Naive thymus-derived CD4-positive, alpha-beta T cell (primary cell): ENCODE data around the gene GIPC3. TPM values are rescaled to one million over a fixed set of nuclear protein-coding genes. Genes with fewer than 3 reads are reported as not detected.

Experiments used
- ATAC-seq: fragments of 150-1000 bp; cut with Tn5 transposase; 2 replicates; pipeline ENCODE4 v1.10.0; 2021; ENCODE audit warnings: mild to moderate bottlenecking, moderate library complexity
- CTCF ChIA-PET: fragments of 350-600 bp; sonication (Branson Sonifier 250); formaldehyde crosslinking; loops from one replicate; lab custom pipeline; 2021; ENCODE audit warnings: antibody characterized with exemption; lab: Charles Lee
- POLR2A ChIA-PET: fragments of 350-600 bp; sonication (Branson Sonifier 250); formaldehyde crosslinking; loops from one replicate; lab custom pipeline; 2021; ENCODE audit warnings: antibody characterized with exemption, inconsistent platforms; lab: Charles Lee
- DNase-seq, 9 donors: peaks; one replicate each; pipeline versions ENCODE4 v3.0.0 to v3.0.0-alpha.2; 2020 to 2022; ENCODE audit warnings: mixed read lengths in 1 of 9
- H3K27ac ChIP-seq: one replicate; pipeline ENCODE4 v1.7.0; 2013; ENCODE audit warnings: mild to moderate bottlenecking, low read depth, low read length, moderate library complexity
- H3K27me3 ChIP-seq, 2 donors: one replicate each; pipeline ENCODE4 v1.7.0; 2013; ENCODE audit warnings: low read length in 2 of 2, mild to moderate bottlenecking in 2 of 2, moderate library complexity in 2 of 2; ENCODE audit not compliant: control insufficient read depth in 2 of 2, insufficient read depth in 2 of 2
- H3K36me3 ChIP-seq, 3 experiments: 1 replicate in 2 of 3; 2 replicates in 1 of 3; pipeline ENCODE4 v1.7.0; 2013; ENCODE audit warnings: low read length in 3 of 3, mild to moderate bottlenecking in 3 of 3, moderate library complexity in 1 of 3; ENCODE audit not compliant: insufficient read depth in 3 of 3, control insufficient read depth in 2 of 3
- H3K4me1 ChIP-seq, 2 donors: one replicate each; pipeline ENCODE4 v1.7.0; 2013; ENCODE audit warnings: low read length in 2 of 2, mild to moderate bottlenecking in 2 of 2, moderate library complexity in 1 of 2; ENCODE audit not compliant: control insufficient read depth in 2 of 2, insufficient read depth in 2 of 2
- H3K4me3 ChIP-seq: 2 replicates; pipeline ENCODE4 v1.7.0; 2013; ENCODE audit warnings: mild to moderate bottlenecking, low read length
- H3K9me3 ChIP-seq, 3 experiments: 1 replicate in 2 of 3; 2 replicates in 1 of 3; pipeline ENCODE4 v1.7.0; 2013; ENCODE audit warnings: low read length in 3 of 3; ENCODE audit not compliant: control insufficient read depth in 2 of 3
- H3K27ac Mint-ChIP-seq, 9 donors: one replicate each; pipeline ENCODE4 v1.8.0; 2020 to 2022; ENCODE audit warnings: mixed read lengths in 9 of 9, mild to moderate bottlenecking in 8 of 9, moderate library complexity in 5 of 9, inconsistent platforms in 2 of 9
- H3K27me3 Mint-ChIP-seq, 5 donors: one replicate each; pipeline ENCODE4 v1.8.0; 2021 to 2022; ENCODE audit warnings: mixed read lengths in 5 of 5, mild to moderate bottlenecking in 1 of 5
- H3K36me3 Mint-ChIP-seq, 5 donors: one replicate each; pipeline ENCODE4 v1.8.0; 2020 to 2022; ENCODE audit warnings: mixed read lengths in 5 of 5, mild to moderate bottlenecking in 3 of 5, inconsistent platforms in 1 of 5
- H3K4me1 Mint-ChIP-seq, 7 donors: one replicate each; pipeline ENCODE4 v1.8.0; 2020 to 2022; ENCODE audit warnings: mixed read lengths in 7 of 7, mild to moderate bottlenecking in 3 of 7, inconsistent platforms in 1 of 7
- H3K4me3 Mint-ChIP-seq, 10 donors: one replicate each; pipeline ENCODE4 v1.8.0; 2020 to 2022; ENCODE audit warnings: mild to moderate bottlenecking in 10 of 10, mixed read lengths in 10 of 10, moderate library complexity in 6 of 10, inconsistent platforms in 2 of 10
- H3K9me3 Mint-ChIP-seq, 11 donors: one replicate each; pipeline ENCODE4 v1.8.0; 2020 to 2022; ENCODE audit warnings: mixed read lengths in 11 of 11, mild to moderate bottlenecking in 4 of 11, inconsistent platforms in 1 of 11, moderate library complexity in 1 of 11
- intact Hi-C, 2 donors: fragments of 100-400 bp; cut with micrococcal nuclease; formaldehyde crosslinking; loops; one replicate each; pipeline ENCODE4 v1.15.1; 2023
- polyA plus RNA-seq, 2 donors: library from polyadenylated mRNA; unstranded; fragments of 300-500 nt; fragmentation: Illumina TruSeq; gene quantifications; one replicate each; pipeline ENCODE4 v1.2.3, GENCODE V29; 2021
- total RNA-seq, 6 experiments: library from RNA in 5 of 6; stranded (reverse) in 5 of 6; gene quantifications; 1 replicate in 5 of 6; 2 replicates in 1 of 6; pipeline ENCODE4 v1.2.3 and lab custom pipeline; 2021 to 2026

The GIPC3 gene
- total and polyA plus RNA-seq, 7 experiments from 2014 or later: 0.85 to 3.3 (median 2.0) TPM

GRCh38 chr19:3595521-3596061 lies 10.3 kb downstream of the GIPC3 start:
- H3K27ac ChIP-seq: no peak overlapping the region
- H3K4me3 ChIP-seq: no peak overlapping the region
- ChIA-PET POLR2A (no interaction called here), CTCF (interaction anchor here (0.6 kb wide), 1 partner anchor 94 kb away, joined by 3 read pairs; no protein-coding TSS in a partner anchor)
- no peaks in the 10 kb centered on the region for H3K27me3 Mint-ChIP-seq
- no peak overlapping the region for H3K4me3 Mint-ChIP-seq
- DNase-seq: no peak
- peaks cover 0 to 3% (median 0%) of the 10 kb centered on the region in 7 donors for H3K4me1 Mint-ChIP-seq
- H3K36me3 Mint-ChIP-seq: peaks cover 0 to 3% (median 0%) of the 10 kb centered on the region in 5 donors
- no peaks in the 10 kb centered on the region for H3K9me3 ChIP-seq
- H3K4me1 ChIP-seq: no peaks in the 10 kb centered on the region
- H3K27me3 ChIP-seq: no peaks in the 10 kb centered on the region
- no peak overlapping the region for H3K27ac Mint-ChIP-seq
- intact Hi-C loops: no loop called here
- no peaks in the 10 kb centered on the region for H3K36me3 ChIP-seq
- peaks cover 0 to 3% (median 0%) of the 10 kb centered on the region in 11 donors for H3K9me3 Mint-ChIP-seq
- no peak for ATAC-seq

- Mint-ChIP-seq H3K36me3 (no peaks in the 10 kb centered on the region), H3K27me3 (no peaks in the 10 kb centered on the region), H3K27ac (no peak overlapping the region), H3K9me3 (peaks cover 0 to 1% (median 0%) of the 10 kb centered on the region in 11 donors), H3K4me3 (no peak overlapping the region), H3K4me1 (no peaks in the 10 kb centered on the region)
- CTCF ChIA-PET: no interaction called here
- no peak overlapping the region for H3K4me3 ChIP-seq
- H3K9me3 ChIP-seq: no peaks in the 10 kb centered on the region
- peaks cover 5 to 7% of the 10 kb centered on the region in 2 donors for H3K4me1 ChIP-seq
- H3K27ac ChIP-seq: no peak overlapping the region
- DNase-seq (no peak), ATAC-seq (no peak)
- no peaks in the 10 kb centered on the region for H3K36me3 ChIP-seq
- intact Hi-C loops: no loop called here
- POLR2A ChIA-PET: no interaction called here
- no peaks in the 10 kb centered on the region for H3K27me3 ChIP-seq
These were observed 14.5 kb downstream of the GIPC3 start for GRCh38 chr19:3599776-3600187.

GRCh38 chr19:3601021-3601420 lies 15.7 kb downstream of the GIPC3 start:
- no peaks in the 10 kb centered on the region for H3K36me3 Mint-ChIP-seq
- H3K27me3 Mint-ChIP-seq: no peaks in the 10 kb centered on the region
- ChIA-PET CTCF (no interaction called here), POLR2A (no interaction called here)
- Histone ChIP-seq H3K4me1 (peaks cover 17 to 20% of the 10 kb centered on the region in 2 donors), H3K4me3 (no peak overlapping the region), H3K27me3 (no peaks in the 10 kb centered on the region), H3K27ac (no peak overlapping the region), H3K36me3 (no peaks in the 10 kb centered on the region), H3K9me3 (no peaks in the 10 kb centered on the region)
- H3K4me1 Mint-ChIP-seq: no peaks in the 10 kb centered on the region
- peaks cover 0 to 1% (median 0%) of the 10 kb centered on the region in 11 donors for H3K9me3 Mint-ChIP-seq
- ATAC-seq (no peak), DNase-seq (no peak)
- no peak overlapping the region for H3K27ac Mint-ChIP-seq
- intact Hi-C loops: no loop called here
- no peak overlapping the region for H3K4me3 Mint-ChIP-seq

- intact Hi-C loops: no loop called here
- H3K27me3 ChIP-seq: no peaks in the 10 kb centered on the region
- peaks cover 19 to 22% of the 10 kb centered on the region in 2 donors for H3K4me1 ChIP-seq
- Mint-ChIP-seq H3K4me3 (no peak overlapping the region), H3K27ac (peak overlapping the region in 2 of 9 donors; percentile 17 to 55), H3K9me3 (peaks cover 0 to 1% (median 0%) of the 10 kb centered on the region in 11 donors), H3K36me3 (peaks cover 0 to 3% (median 0%) of the 10 kb centered on the region in 5 donors), H3K27me3 (peaks cover 0 to 9% (median 0%) of the 10 kb centered on the region in 5 donors), H3K4me1 (peaks cover 6 to 13% (median 10%) of the 10 kb centered on the region in 7 donors)
- no peak overlapping the region for H3K4me3 ChIP-seq
- ChIA-PET CTCF (no interaction called here), POLR2A (interaction anchor here (0.6 kb wide), 1 partner anchor 310 kb away, joined by 6 read pairs; no protein-coding TSS in a partner anchor)
- DNase-seq (no peak), ATAC-seq (no peak)
- H3K27ac ChIP-seq: no peak overlapping the region
- H3K9me3 ChIP-seq: no peaks in the 10 kb centered on the region
- H3K36me3 ChIP-seq: no peaks in the 10 kb centered on the region
These were observed 18.0 kb downstream of the GIPC3 start for GRCh38 chr19:3603121-3603811.

GRCh38 chr19:3604227-3604986 lies 19.1 kb downstream of the GIPC3 start:
- Mint-ChIP-seq H3K27ac (peak overlapping the region in 1 of 9 donors; percentile 43), H3K27me3 (peaks cover 0 to 9% (median 0%) of the 10 kb centered on the region in 5 donors), H3K4me3 (peak overlapping the region in 2 of 10 donors; percentile 38 to 41), H3K9me3 (peaks cover 0 to 1% (median 0%) of the 10 kb centered on the region in 11 donors), H3K4me1 (peaks cover 7 to 15% (median 11%) of the 10 kb centered on the region in 7 donors), H3K36me3 (peaks cover 0 to 4% (median 0%) of the 10 kb centered on the region in 5 donors)
- Histone ChIP-seq H3K27ac (peak overlapping the region; percentile 65), H3K4me3 (peak overlapping the region; percentile 44), H3K4me1 (peaks cover 19 to 22% of the 10 kb centered on the region in 2 donors), H3K9me3 (no peaks in the 10 kb centered on the region), H3K27me3 (no peaks in the 10 kb centered on the region), H3K36me3 (no peaks in the 10 kb centered on the region)
- CTCF ChIA-PET: interaction anchor here (0.7 to 1.2 kb wide), 3 partner anchors 12 to 45 kb away, joined by 3 to 5 read pairs (median 4); partner anchors contain the start of gene GIPC3
- intact Hi-C loops: loop anchor here in 1 of 2 donors (2.0 kb wide), 1 partner anchor 18 kb away; no protein-coding TSS in a partner anchor
- ATAC-seq (peak; percentile 16), DNase-seq (no peak)
- POLR2A ChIA-PET: interaction anchor here (0.7 to 1.2 kb wide), 9 partner anchors 9 to 381 kb away, joined by 3 to 5 read pairs (median 3); partner anchors contain the start of gene EEF2

GRCh38 chr19:3604987-3605343 lies 19.7 kb downstream of the GIPC3 start:
- Histone ChIP-seq H3K4me3 (peak overlapping the region; percentile 44), H3K9me3 (no peaks in the 10 kb centered on the region), H3K36me3 (peaks cover 0 to 1% (median 0%) of the 10 kb centered on the region in 3 experiments), H3K27ac (peak overlapping the region; percentile 65), H3K4me1 (peaks cover 19 to 22% of the 10 kb centered on the region in 2 donors), H3K27me3 (no peaks in the 10 kb centered on the region)
- peak; percentile 74 for ATAC-seq
- intact Hi-C loops: loop anchor here in 1 of 2 donors (1.0 to 5.0 kb wide), 4 partner anchors 13 to 48 kb away; partner anchors contain the start of genes HMG20B and MFSD12
- Mint-ChIP-seq H3K36me3 (peaks cover 0 to 5% (median 0%) of the 10 kb centered on the region in 5 donors), H3K4me1 (peaks cover 7 to 15% (median 11%) of the 10 kb centered on the region in 7 donors), H3K27me3 (peaks cover 0 to 9% (median 0%) of the 10 kb centered on the region in 5 donors), H3K9me3 (peaks cover 0 to 1% (median 0%) of the 10 kb centered on the region in 11 donors), H3K27ac (no peak overlapping the region), H3K4me3 (no peak overlapping the region)
- DNase-seq: peak in 4 of 9 donors; percentile 39 to 54 (median 52)
- ChIA-PET POLR2A (interaction anchor here (0.8 to 1.2 kb wide), 8 partner anchors 11 to 381 kb away, joined by 3 to 5 read pairs (median 3); partner anchors contain the start of gene EEF2), CTCF (interaction anchor here (0.7 to 1.2 kb wide), 3 partner anchors 12 to 46 kb away, joined by 3 to 5 read pairs (median 4); partner anchors contain the start of gene GIPC3)
